ENCODE results near the gene GDF15.

Gene GDF15

DNA sequence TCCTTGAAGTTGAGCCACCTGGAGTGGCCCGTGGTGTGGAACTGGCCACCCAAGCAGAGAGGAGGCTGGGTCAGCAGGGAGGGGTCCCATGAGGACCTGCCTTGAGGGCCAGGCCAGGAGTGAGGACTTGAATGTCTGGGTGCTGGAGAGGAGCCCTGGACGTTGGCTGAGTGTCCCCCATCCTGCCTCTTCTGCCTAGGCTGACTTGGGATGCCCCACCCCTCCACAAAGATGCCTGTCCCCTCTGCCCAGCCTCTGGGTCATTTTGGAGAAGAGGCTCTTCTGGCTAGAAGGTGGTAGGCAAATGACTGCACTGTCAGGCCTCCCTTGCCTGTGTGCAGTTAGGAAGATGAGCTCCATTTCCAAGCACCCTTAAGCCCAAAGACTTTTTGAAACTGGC is 35.0 kb downstream of the GDF15 start:
- no peaks in the 10 kb centered on the region for H3K9me3 ChIP-seq (ENCODE audit: control insufficient read depth in 2 of 2, low read length in 2 of 2)
- peak overlapping the region in 1 of 2 donors; percentile 76 for H3K4me3 ChIP-seq (ENCODE audit: low read length in 2 of 2)
- no peak overlapping the region for H3K27ac ChIP-seq (ENCODE audit: low read length)
- H3K9ac ChIP-seq (ENCODE audit: low read length in 2 of 2) = peak overlapping the region; percentile 5 to 9
- H3K36me3 ChIP-seq (ENCODE audit: control insufficient read depth in 2 of 2, insufficient read depth in 2 of 2, low read length in 2 of 2) = no peaks in the 10 kb centered on the region
- H3K4me1 ChIP-seq (ENCODE audit: control insufficient read depth, insufficient read depth, low read length) = peaks cover 63% of the 10 kb centered on the region
- peaks cover 14 to 24% of the 10 kb centered on the region in 2 donors for H3K27me3 ChIP-seq (ENCODE audit: control insufficient read depth in 1 of 2, insufficient read depth in 2 of 2, low read length in 2 of 2)

GRCh38 chr19:18421371-18421959 is 35.5 kb downstream of the GDF15 start:
- Histone ChIP-seq H3K9ac (ENCODE audit: low read length in 2 of 2) (peak overlapping the region in 1 of 2 donors; percentile 9), H3K9me3 (ENCODE audit: control insufficient read depth in 2 of 2, low read length in 2 of 2) (no peaks in the 10 kb centered on the region), H3K4me1 (ENCODE audit: control insufficient read depth, insufficient read depth, low read length) (peaks cover 63% of the 10 kb centered on the region), H3K27me3 (ENCODE audit: control insufficient read depth in 1 of 2, insufficient read depth in 2 of 2, low read length in 2 of 2) (peaks cover 12 to 22% of the 10 kb centered on the region in 2 donors), H3K4me3 (ENCODE audit: low read length in 2 of 2) (no peak overlapping the region), H3K27ac (ENCODE audit: low read length) (no peak overlapping the region), H3K36me3 (ENCODE audit: control insufficient read depth in 2 of 2, insufficient read depth in 2 of 2, low read length in 2 of 2) (no peaks in the 10 kb centered on the region)

- Histone ChIP-seq H3K9ac (ENCODE audit: low read length in 2 of 2) (no peak overlapping the region), H3K27me3 (ENCODE audit: control insufficient read depth in 1 of 2, insufficient read depth in 2 of 2, low read length in 2 of 2) (peaks cover 7 to 10% of the 10 kb centered on the region in 2 donors), H3K27ac (ENCODE audit: low read length) (peak overlapping the region; percentile 6), H3K36me3 (ENCODE audit: control insufficient read depth in 2 of 2, insufficient read depth in 2 of 2, low read length in 2 of 2) (no peaks in the 10 kb centered on the region), H3K4me1 (ENCODE audit: control insufficient read depth, insufficient read depth, low read length) (peaks cover 62% of the 10 kb centered on the region), H3K4me3 (ENCODE audit: low read length in 2 of 2) (no peak overlapping the region), H3K9me3 (ENCODE audit: control insufficient read depth in 2 of 2, low read length in 2 of 2) (no peaks in the 10 kb centered on the region)
Measured at GRCh38 chr19:18422530-18423191, 36.7 kb downstream of the GDF15 start.

GRCh38 chr19:18423258-18424020 is 37.5 kb downstream of the GDF15 start:
- Histone ChIP-seq H3K9ac (ENCODE audit: low read length in 2 of 2) (no peak overlapping the region), H3K36me3 (ENCODE audit: control insufficient read depth in 2 of 2, insufficient read depth in 2 of 2, low read length in 2 of 2) (no peaks in the 10 kb centered on the region), H3K27me3 (ENCODE audit: control insufficient read depth in 1 of 2, insufficient read depth in 2 of 2, low read length in 2 of 2) (peaks cover 3% of the 10 kb centered on the region in 2 donors), H3K9me3 (ENCODE audit: control insufficient read depth in 2 of 2, low read length in 2 of 2) (no peaks in the 10 kb centered on the region), H3K4me1 (ENCODE audit: control insufficient read depth, insufficient read depth, low read length) (peaks cover 57% of the 10 kb centered on the region), H3K27ac (ENCODE audit: low read length) (no peak overlapping the region), H3K4me3 (ENCODE audit: low read length in 2 of 2) (no peak overlapping the region)

DNA sequence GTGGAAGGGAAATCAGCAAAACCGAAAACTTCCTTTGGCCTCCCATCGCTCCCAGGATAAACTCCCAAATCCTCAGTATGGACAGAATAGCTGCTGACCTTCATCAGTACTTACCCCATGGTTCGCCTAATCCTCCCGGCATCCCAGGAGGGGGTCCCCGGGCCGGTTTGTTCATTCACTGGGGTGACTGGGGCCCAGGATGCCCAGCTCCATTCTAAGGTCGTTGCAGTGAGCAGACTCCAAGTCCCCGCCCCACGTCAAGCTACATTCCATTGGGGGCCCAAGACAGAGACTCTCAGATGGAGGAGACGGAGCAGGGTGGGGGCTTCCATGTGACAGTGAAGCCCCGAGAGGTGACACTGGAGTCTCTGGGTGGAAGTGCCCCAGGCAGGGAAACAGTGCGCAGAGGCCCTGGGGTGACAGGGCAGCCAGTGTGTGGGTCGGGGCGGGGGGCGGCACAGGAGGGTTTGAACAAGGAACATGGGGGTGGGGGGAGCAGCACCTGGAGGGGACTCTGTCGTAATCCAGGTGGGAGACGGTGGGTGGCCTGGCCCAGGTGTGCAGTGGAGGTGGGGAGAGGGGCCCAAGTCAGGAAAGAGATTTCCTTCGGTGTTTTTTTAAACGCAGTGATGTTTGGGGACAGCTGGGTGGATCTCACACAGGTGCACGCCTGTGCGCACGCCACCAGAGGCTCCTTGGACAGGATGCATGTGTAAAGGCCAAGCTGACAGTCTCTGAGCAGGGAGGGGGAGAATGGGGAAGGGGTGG is 38.3 kb downstream of the GDF15 start:
- Histone ChIP-seq H3K27me3 (ENCODE audit: control insufficient read depth in 1 of 2, insufficient read depth in 2 of 2, low read length in 2 of 2) (no peaks in the 10 kb centered on the region), H3K9me3 (ENCODE audit: control insufficient read depth in 2 of 2, low read length in 2 of 2) (no peaks in the 10 kb centered on the region), H3K27ac (ENCODE audit: low read length) (no peak overlapping the region), H3K4me3 (ENCODE audit: low read length in 2 of 2) (no peak overlapping the region), H3K4me1 (ENCODE audit: control insufficient read depth, insufficient read depth, low read length) (peaks cover 60% of the 10 kb centered on the region), H3K36me3 (ENCODE audit: control insufficient read depth in 2 of 2, insufficient read depth in 2 of 2, low read length in 2 of 2) (no peaks in the 10 kb centered on the region), H3K9ac (ENCODE audit: low read length in 2 of 2) (no peak overlapping the region)

- no peak overlapping the region for H3K4me3 ChIP-seq (ENCODE audit: low read length in 2 of 2)
- no peak overlapping the region for H3K9ac ChIP-seq (ENCODE audit: low read length in 2 of 2)
- H3K27me3 ChIP-seq (ENCODE audit: control insufficient read depth in 1 of 2, insufficient read depth in 2 of 2, low read length in 2 of 2) = no peaks in the 10 kb centered on the region
- H3K4me1 ChIP-seq (ENCODE audit: control insufficient read depth, insufficient read depth, low read length) = peaks cover 62% of the 10 kb centered on the region
- no peaks in the 10 kb centered on the region for H3K9me3 ChIP-seq (ENCODE audit: control insufficient read depth in 2 of 2, low read length in 2 of 2)
- peak overlapping the region; percentile 67 for H3K27ac ChIP-seq (ENCODE audit: low read length)
- H3K36me3 ChIP-seq (ENCODE audit: control insufficient read depth in 2 of 2, insufficient read depth in 2 of 2, low read length in 2 of 2) = no peaks in the 10 kb centered on the region
Measured at GRCh38 chr19:18424890-18425514, 39.0 kb downstream of the GDF15 start.

DNA sequence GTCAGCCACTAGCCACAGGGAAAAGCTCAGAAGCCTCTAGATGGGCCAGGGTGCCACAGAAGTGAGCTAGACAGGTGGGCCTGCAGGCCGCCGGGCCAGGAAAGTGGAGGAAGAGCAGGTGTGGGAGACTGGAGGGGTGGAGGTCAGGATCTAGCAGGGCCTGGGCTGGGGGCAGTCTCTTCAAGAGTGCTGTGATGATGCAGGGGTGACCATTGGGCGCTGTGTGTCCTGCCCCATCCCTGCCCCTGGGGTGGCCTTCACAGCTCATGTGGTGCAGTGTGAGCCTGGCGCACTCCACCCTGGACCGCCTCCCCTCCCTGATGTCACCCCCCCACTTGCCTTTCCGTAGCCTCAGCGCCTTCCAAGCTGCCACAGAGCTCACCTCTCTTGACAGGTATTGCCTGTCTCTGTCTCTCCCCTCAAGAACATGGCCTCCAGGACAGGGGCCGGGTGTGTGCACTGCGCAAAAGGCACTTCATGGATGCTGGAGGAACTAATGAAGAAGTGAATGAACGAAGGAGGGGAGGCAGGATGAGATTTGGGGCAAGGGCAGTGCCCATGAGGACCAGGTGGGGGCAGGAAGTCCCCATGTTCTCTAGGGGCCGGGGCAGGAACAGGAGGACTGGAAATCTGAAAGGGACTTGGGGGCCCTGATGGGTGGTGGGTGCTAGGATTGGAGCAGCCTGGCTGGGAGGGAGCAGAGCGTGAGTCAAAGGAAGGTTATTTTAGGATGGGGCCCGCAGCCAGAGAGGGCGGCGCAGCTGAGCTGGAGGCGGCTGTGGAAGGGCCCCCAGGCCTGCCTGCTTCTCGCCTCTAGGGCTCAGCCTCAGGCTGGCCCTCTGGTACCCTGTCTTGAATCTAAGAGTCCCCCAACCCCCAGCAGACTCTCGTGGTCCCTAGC is 39.8 kb downstream of the GDF15 start:
- Histone ChIP-seq H3K27me3 (ENCODE audit: control insufficient read depth in 1 of 2, insufficient read depth in 2 of 2, low read length in 2 of 2) (no peaks in the 10 kb centered on the region), H3K9ac (ENCODE audit: low read length in 2 of 2) (peak overlapping the region; percentile 9 to 42), H3K4me3 (ENCODE audit: low read length in 2 of 2) (peak overlapping the region in 1 of 2 donors; percentile 54), H3K36me3 (ENCODE audit: control insufficient read depth in 2 of 2, insufficient read depth in 2 of 2, low read length in 2 of 2) (no peaks in the 10 kb centered on the region), H3K4me1 (ENCODE audit: control insufficient read depth, insufficient read depth, low read length) (peaks cover 57% of the 10 kb centered on the region), H3K27ac (ENCODE audit: low read length) (peak overlapping the region; percentile 67), H3K9me3 (ENCODE audit: control insufficient read depth in 2 of 2, low read length in 2 of 2) (no peaks in the 10 kb centered on the region)

DNA sequence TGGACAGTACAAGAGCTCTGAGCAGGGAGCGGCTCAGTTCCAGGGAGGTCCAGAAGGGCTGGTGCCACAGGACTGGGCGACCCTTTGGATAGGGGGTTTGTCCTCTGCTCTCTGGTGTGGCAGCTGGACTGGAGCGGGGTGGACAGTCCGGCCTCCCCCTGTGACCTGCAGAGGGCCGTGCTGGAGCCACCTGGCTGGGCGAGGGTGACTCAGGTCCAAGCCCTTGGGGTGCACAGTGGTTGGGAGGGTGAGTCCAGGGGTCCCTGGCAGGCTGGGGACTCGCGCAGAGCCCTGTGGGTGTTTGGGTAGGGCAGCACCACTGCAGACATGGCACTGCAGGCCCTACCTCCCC is 40.4 kb downstream of the GDF15 start:
- peak overlapping the region; percentile 9 to 42 for H3K9ac ChIP-seq (ENCODE audit: low read length in 2 of 2)
- H3K9me3 ChIP-seq (ENCODE audit: control insufficient read depth in 2 of 2, low read length in 2 of 2) = no peaks in the 10 kb centered on the region
- no peaks in the 10 kb centered on the region for H3K27me3 ChIP-seq (ENCODE audit: control insufficient read depth in 1 of 2, insufficient read depth in 2 of 2, low read length in 2 of 2)
- H3K36me3 ChIP-seq (ENCODE audit: control insufficient read depth in 2 of 2, insufficient read depth in 2 of 2, low read length in 2 of 2) = no peaks in the 10 kb centered on the region
- H3K4me1 ChIP-seq (ENCODE audit: control insufficient read depth, insufficient read depth, low read length) = peaks cover 50% of the 10 kb centered on the region
- H3K4me3 ChIP-seq (ENCODE audit: low read length in 2 of 2) = no peak overlapping the region
- H3K27ac ChIP-seq (ENCODE audit: low read length) = peak overlapping the region; percentile 67

- H3K4me1 ChIP-seq (ENCODE audit: control insufficient read depth, insufficient read depth, low read length) = peaks cover 48% of the 10 kb centered on the region
- no peak overlapping the region for H3K27ac ChIP-seq (ENCODE audit: low read length)
- no peak overlapping the region for H3K4me3 ChIP-seq (ENCODE audit: low read length in 2 of 2)
- no peaks in the 10 kb centered on the region for H3K27me3 ChIP-seq (ENCODE audit: control insufficient read depth in 1 of 2, insufficient read depth in 2 of 2, low read length in 2 of 2)
- no peaks in the 10 kb centered on the region for H3K36me3 ChIP-seq (ENCODE audit: control insufficient read depth in 2 of 2, insufficient read depth in 2 of 2, low read length in 2 of 2)
- H3K9me3 ChIP-seq (ENCODE audit: control insufficient read depth in 2 of 2, low read length in 2 of 2) = no peaks in the 10 kb centered on the region
- H3K9ac ChIP-seq (ENCODE audit: low read length in 2 of 2) = no peak overlapping the region
Measured at GRCh38 chr19:18427080-18427742, 41.3 kb downstream of the GDF15 start.
